Suppressor macrophage treated with lipopolysaccharide for 4 hours (primary cell): Measurements from ENCODE around the gene H6PD.

Experiments used
- DNase-seq: peaks from one replicate; pipeline ENCODE4 v3.0.0-alpha.2; 2020

The H6PD gene

DNA sequence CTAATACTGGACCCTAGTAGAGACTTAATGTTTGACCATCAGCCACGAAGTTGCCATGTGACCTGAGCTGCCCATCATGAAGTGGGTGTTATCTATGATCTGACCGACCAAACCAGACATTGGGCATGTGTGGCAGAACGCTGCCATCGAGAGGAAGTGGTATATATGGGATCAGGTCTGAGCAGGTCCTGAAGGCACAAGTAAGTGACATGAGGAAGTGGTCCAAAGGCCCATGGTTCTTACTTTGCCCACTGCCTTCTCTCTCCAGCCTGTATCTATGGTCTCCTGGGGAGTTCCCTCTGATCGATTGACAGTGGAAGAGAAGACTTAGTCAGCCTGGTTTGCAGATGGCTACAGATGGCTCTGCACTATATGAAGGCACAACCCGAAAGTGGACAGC is 66.0 kb downstream of the H6PD start:
- DNase-seq = no peak

DNA sequence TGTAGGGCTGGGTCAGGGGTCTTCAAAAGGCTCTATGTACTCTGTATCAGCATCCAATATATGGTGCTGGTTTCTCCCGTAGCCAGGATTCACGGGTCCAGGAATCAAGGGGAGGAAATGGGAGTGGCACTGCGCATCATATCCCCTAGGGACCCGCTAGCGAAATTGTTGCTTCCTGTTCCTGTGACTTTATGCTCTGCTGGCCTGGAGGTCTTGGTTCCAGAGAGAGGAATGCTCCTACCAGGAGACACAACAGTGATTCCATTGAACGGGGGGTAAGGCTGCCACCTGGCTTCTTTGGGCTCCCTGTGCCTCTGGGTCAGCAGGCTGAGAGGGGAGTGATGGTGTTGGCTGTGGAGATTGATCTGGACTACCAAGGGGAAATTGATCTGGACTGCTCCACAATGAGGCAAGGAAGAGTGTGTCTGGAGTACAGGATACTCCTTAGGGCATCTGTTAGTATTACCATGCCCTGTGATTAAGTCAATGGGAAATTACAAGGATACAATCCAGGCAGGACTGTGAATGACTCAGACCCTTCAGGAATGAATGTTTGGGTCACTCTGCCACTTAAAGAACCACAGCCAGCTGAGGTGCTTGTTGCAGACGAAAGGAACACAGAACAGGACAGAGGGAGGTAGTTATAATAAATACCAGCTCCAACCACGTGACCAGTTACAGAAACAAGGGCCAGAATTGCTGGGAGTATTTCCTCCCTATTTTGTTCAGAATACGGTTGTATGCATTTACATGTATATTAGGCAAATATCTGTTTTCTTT is 68.4 kb downstream of the H6PD start:
- no peak for DNase-seq

DNA sequence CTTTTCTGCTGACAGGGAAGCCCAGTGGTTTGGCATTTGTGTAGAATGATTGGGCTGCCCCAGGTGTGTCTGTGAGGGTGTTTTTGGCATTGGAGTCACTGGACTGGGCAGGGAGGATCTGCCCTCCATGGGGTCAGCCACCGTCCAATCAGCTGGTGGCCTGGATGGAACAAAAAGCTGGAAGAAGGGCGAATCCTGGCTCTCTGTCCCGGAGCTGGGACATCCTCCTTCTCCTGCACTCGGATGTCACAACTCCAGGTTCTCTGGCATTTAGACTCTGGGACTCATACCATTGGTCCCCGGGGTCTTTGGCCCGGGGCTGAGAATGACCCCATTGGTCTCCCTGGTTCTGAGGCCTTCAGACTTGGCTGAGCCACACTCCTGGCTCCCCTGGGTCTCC is 69.3 kb downstream of the H6PD start:
- no peak for DNase-seq

DNA sequence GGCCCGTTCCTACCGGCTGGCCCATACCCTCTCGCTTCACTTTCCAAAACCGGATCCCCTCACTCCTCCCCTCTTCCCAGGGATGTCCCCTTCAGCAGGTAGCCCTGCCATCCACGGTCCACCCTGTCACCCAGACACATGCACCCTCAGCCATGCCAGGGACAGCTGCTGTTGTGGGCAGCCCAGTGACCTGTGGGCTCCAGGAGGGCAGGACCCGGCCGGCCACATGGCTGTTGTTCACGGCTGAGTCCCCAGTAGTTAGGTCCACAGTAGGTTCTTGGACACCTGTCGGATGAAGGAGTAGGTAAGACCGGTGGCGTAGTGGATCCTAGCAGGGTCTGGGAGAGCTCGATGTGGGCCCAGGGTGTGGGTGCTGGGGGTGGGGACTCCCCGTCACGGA is 70.6 kb downstream of the H6PD start:
- no peak for DNase-seq

DNA sequence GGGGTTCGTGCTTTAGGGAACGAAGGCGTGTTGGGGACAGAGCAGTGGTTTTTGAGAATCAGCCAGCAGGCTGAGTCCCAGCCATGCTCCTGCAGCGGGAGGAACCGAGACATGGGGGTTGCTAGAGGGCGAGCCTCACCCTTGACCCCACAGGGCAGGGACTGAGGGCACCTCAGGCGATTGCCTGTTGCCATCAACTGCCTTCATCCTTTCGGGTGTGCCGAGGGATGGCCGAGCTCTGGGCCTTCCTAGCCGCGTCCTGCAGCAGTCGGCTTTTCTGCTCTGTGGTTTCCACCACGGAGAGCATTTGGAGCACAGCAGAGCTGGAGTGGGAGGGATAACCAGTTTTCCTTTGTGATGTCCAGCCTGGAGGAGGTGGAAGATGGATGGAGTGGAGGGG is 71.4 kb downstream of the H6PD start:
- no peak for DNase-seq

DNA sequence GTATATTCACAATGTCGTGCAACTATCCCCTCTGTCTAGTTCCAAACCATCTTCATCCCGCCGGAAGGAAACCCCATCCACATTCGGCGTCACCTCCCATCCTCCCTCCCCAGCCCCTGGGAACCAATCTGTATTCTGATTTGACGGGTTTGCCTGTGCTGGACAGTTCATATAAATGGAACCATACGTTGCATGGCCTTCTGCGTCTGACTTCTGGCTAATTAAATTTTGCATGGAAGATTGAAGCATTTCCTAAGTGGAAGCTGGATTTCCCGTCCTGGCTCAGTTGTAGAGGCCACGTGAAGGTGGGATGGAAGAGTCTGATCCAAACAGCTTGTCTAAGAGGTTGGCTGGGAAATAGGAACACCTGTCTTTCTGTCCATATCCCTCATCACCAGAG is 72.7 kb downstream of the H6PD start:
- DNase-seq = no peak

DNA sequence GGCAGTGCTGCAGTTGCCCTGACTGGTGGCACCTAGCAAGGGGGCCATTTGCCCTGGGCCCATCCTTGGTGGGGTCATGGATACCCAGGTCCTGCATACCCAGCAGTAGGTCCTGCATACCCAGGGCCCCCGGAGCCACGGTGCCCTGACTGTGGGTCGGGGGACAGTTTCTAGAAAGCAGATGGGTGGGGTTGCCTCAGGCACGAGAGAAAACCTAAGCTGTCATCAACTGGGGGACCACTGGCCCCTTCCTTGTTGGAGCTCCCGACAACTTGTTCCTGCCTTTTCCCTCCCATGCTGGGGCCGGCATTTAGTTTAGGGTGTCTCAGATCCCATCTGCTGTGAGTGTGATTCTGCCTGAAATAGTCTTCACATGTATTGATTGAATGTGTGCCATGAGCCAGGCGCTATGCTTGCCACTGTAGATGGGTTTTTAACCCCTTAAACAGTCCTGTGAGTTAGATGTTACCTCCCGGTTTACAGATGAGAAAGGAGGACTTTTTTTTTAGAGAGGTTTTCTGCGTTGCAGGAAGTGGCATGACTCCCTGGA is 73.7 kb downstream of the H6PD start:
- no peak for DNase-seq

DNA sequence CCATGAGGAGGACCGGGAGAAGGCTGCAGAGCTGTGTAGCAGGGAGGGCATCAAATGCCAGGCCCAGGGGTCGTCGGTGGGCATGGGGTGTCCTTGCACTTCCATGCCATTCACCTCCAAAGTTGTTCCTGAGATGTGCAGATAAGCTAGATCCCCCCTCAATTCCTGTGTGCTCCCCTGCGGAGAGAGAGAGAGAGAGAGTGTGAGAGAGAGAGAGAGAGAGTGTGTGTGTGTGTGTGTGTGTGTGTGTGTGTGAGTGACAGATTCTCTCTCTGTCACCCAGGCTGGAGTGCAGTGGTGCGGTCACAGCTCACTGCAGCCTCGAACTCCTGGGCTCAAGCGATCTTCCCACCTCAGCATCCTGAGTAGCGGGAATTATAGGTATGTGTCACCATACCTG is 74.5 kb downstream of the H6PD start:
- no peak for DNase-seq

DNA sequence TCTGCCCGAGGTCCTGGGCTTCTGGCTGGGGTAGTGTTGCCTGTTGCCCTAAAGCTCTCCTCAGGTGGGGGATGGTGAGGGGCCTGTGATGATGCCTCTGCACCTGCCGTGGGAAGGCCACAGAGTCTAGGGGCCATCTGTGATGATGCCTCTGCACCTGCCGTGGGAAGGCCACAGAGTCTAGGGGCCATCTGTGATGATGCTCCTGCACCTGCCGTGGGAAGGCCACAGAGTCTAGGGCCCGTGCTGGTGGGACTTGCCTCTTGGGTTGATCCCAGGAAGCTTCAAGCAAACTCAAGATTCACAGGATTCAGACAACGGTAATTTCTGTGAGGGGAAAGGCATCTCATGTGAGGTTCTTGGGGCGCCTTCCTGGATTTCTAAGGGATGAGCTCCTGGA is 75.4 kb downstream of the H6PD start:
- DNase-seq = no peak

DNA sequence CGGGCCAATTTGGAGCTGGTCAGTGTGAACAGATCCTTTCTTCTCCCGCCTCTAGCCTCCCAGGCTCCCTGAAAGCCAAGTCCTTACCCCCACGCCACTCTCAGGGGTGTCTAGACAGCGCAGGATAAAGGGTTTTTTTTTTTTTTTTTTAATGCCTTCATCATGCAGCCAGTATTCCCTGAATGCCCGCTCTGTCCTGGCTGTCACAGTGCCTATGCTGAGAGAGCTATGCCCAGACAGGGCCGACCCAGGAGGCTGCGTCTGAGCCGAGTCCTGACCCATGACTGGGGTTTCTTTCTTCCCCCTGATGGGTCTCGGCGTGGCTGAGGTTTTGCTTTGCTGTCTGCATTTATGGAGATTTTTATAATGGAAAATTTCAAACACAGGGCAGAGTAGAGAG is 76.5 kb downstream of the H6PD start:
- DNase-seq = no peak

DNA sequence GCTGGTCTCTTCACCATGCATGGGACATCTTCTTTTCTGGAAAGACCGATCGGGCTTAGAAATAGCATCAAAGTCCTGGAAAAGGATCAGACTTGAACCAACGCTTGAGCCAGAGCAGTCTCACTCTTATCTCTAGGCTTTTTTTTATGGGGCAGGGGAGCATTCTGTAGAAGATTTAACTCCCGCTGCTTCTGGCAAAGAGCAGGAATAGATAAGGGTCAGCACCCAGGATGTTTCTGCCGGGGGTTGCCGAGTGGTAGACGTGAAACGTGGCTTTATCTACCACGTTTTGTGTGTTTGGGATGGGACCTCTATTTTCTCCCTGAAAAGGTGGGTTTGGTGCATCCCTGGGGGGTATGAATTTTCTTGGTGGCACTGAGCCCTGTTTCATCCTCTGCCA is 76.9 kb downstream of the H6PD start:
- no peak for DNase-seq

DNA sequence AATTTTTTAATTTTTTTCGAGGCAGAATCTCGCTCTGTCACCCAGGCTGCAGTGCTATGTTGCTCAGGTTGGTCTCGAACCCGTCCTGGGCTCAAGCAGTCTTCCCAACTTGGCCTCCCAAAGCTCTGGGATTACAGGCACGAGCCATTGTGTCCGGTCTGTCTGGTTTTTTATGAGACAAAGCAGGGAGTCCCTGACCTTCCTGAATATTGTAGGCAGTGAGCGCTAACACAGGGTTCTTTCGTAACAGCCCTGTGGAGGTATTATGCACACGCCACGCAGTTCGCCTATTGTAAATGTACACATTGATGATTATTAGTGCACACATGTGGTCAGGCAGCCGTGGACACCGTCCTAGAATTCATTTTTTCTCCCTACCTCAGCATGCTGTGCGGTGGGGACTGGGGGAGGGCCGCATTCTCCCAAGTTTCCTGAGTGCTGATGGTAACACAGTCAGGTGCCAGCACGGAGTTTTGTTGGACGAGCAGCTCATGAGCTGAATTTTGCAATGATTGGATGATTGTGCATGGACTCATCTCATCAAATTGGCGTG is 77.7 kb downstream of the H6PD start:
- DNase-seq = no peak

DNA sequence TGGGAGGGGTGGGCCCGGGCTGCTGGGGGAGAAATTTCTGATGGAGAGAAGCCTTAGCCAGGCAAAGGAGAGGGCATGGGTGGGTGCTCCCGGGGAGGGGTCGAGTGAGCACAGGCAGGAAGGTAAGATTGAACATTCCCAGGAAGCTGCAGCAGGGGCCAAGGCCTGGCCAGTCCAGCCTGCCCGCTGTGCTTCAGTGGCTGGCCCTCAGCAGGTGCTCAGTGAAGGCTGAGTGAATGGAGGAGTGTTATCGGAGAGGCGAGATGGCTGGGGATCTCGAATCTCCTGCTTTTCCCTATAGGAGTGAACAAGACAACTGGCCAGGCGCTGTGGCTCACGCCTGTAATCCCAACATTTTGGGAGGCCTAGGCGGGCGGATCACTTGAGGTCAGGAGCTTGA is 79.0 kb downstream of the H6PD start:
- DNase-seq = no peak

DNA sequence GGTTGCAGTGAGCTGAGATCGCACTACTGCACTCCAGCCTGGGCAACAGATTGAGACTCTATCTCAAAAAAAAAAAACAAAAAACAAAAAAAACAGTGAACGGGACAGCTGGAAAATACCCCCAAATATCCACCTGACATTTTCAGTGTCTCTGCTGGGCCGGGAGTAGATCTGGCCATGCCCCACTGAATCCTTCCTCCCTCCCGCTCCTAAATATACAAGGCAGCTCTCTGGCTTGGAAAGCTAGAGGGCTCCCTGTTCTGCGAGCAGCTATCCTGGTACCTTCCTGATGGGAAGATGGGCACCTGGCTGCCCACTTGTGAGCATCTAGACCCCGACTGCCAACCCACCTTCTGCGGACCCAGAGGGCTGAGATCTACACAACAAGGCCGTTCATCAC is 79.5 kb downstream of the H6PD start:
- DNase-seq = no peak

DNA sequence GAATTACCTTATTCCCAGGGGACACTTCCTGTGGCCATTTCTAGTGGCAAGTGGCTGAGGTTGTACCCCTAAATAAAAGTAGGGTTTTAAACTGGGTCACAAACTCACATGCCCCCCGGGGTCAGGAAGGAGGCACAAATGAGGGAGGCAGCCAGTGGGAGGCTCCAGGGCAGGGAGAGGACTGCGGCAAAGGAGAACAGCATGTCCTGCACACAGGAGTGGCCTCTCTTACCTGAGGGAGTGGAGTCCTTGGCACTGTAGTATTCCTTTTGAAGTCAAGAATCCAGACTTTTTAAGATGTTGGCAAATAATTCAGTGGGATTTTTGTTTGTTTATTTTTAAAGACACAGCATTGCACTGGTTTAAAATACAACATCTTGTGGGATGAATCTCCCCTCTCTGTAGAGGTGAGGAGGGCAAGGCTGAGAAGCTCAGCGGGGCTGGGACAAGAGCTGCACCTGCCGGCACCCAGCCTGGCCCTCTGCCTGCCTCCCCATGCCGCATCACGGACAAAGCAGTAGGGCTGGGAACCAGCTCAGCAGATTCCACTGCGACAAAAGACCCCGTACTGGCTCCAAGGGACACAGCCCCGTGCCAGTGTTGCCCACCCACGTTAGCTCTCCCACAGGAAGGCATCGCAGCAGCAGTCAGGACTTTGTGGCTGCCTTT is 80.3 kb downstream of the H6PD start:
- no peak for DNase-seq

DNA sequence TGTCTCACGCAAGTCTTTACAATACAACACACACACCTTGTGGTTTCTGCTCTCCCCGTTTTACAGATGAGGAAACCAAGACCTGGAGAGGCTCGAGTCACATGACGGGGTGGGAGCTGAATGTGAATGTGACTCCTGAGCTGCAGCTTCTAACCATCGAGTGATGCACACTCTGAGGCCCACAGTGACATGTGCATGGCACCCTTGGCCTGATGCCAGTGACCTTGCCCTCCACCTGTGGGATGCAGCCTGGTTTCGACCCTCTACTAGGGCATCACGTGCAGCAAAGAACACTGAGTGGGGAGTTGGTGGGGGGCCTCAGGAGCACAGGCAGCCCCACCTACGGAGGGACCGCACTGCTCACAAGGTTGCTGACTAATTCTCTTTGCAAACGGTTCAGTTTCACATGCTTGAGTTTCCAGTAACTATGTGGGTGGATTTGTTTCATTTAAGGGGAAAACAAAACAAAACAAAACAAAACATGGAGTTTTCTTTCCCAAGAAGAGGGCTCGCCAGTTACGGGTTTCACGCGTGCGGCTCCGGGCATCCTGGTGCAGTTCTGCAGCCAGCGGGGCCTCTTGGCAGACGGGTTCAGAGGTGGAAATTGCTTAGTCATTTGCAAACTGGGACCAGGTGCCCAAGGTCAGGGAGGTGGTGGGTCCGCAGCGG is 81.0 kb downstream of the H6PD start:
- DNase-seq = peak; percentile 82

DNA sequence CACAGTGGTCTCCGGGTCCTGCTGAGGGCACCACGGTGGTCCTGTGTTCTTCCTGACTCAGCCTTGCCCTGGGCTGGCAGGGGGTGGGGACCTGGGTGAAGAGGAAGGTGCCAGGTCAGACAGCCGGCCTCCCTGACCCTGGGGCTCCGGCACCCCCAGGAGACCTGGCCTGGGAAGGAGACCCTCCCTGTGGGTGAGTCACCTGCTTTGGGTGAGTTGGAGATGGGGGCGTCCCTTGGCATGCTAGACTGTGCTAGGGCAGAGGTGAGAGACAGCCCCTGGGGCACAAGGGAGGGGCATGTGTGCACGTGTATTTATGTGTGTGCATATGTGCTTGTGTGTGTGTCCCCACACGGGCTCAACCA is 81.5 kb downstream of the H6PD start:
- no peak for DNase-seq

DNA sequence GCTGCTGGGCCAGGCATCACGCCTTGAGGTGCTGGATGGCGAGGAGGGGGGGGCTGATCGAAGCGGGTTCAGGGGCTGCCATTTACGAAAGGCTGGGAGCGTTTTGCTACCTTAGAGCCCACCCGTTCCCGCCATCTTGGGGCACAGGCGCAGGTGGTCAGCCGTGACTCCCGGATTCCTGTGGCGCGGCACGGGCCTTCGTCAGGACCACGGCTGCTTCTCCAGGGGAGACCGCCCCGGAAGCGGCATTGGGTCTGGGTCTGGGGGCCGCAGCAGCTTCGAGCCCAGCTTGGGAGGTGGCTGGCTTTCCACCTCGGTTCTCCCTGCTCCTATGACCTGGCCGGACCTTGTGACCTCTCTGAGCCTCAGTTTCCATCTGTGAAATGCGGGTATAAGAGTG is 81.9 kb downstream of the H6PD start:
- DNase-seq = no peak

DNA sequence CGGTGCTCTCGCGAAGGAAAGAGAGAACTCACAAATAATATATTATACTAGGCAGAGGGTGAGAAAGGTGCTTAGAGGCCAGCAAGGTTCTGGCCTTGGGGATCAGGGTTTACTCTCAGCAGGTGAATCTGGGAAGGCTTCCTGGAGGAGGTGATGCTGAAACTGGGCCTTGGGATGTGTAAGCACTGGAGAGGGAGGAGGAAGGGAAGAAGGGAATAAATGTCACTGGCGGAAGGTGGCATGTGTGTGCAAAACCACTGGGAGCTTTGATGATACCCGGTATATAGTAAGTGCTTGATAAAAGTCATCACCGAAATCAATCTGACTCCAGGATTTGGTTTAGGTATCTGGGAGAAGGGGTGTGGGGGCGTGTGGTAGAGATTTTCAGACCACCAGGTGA is 82.5 kb downstream of the H6PD start:
- no peak for DNase-seq

DNA sequence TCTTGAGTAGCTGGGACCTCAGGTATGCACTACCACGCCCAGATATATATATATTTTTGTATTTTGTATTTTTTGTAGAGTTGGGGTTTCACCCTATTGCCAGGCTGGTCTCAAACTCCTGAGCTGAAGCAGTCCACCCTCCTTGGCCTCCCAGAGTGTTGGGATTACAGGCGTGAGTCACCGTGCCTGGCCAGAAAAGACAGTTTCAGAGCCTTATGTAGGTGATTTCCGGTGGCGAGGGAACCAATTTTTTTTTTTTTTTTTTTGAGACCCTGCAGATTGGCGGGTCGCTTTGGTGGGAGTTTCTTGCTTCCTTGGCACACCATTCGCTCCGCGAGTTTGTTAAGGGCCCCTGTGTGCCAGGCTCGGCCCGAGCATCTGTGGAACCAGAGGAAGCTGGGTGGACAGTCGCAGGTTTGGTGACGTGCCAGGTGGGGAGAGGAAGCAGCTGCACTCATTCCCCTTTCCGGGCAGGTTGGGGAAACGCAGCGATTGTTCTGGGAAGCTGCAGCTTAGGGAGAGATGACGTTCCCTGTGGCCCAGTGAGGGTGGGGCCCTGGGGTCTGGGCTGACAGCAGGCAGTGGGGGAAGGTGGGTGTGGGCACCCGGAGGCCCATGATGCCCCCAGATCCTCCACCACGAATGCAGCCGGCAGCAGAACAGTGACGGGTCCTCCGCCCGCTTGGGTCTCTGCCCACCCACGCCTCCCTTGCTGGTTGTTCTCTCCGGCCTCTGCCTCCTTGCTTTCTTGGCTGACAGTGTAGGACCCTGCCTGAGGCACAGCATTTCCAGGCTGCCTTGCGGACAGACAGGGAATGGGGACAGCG is 83.2 kb downstream of the H6PD start:
- peak; percentile 34 for DNase-seq

DNA sequence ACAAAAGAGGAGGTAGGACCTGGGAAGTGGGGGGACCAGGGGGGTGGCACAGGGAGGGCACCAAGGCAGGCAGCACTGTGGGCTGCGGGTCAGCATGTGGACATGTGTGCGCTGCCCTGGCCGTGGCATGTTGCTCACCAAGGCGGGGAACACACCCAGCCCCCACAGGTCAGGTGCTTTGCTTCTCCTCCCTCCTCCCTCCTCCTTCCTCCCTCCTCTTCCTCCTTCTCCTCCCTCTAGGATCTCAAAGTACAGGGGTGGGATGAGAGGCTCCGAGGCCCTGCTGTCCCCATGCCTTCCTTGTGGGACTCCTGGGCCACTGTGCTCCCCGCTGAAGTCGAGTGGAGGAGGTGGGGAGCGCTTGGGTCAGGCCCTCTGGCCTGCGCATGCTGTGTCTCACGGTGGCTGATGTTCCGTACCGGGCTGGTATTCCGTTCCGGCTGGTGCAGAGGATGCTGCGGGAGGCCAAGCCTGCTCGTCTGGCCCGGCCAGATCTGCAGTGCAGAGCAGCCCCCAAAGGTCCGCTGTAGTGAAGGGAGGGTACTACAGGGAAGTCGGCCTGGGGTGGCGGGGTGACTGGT is 84.7 kb downstream of the H6PD start:
- DNase-seq = no peak

DNA sequence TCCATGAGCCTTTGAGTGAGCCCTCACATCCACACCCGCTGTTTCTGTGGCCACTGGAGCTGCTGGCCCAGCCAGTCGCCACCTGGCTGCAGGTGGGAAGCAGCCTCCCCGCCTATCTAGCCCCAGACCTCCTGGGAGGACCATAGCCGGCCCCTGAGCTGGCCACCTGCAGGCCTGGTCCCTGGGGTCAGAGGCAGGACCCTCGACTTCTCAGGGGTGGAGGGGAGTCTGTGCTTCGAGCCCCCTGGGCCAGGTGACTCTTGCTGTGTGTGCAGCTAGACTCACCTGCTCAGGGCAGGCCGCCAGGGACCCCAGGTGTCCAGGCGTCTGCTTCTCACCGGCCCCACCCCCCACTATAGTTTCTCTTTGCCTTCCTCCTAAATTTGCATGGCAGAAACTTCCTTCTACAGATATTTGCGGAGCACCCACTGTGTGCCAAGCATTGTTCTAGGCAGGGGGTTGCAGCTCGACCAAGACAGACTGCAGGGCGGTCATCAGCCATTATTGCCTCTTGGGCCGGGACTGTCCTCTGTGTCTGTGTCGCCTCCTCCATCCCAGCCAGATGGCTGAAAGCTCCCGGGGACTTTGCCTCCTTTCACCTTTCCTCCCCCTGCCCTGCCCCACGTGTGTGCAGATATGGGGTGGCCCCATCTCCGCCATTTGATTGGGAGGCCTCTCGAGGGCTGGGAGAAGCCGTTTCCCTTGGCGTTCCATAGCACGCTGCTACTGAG is 85.4 kb downstream of the H6PD start:
- DNase-seq = no peak
